BJ (cell line): ENCODE results near the gene INHBA. TPM values are rescaled to one million over a fixed set of nuclear protein-coding genes. Genes with fewer than 3 reads are reported as not detected.

Experiments
- CTCF ChIA-PET: fragments of 350-600 bp; formaldehyde crosslinking; extraction: SDS; loops from one replicate; lab custom pipeline; 2021; ENCODE audit warnings: antibody characterized with exemption, inconsistent platforms; lab: Yijun Ruan, JAX
- POLR2A ChIA-PET: fragments of 300-600 bp; sonication (Branson Sonifier 250); formaldehyde crosslinking; extraction: SDS; loops from one replicate; lab custom pipeline; 2021; ENCODE audit warnings: antibody characterized with exemption; lab: Charles Lee
- DNase-seq: peaks from one replicate; pipeline ENCODE4 v3.0.0-alpha.2; 2011; ENCODE audit warnings: low read depth
- H3K27me3 ChIP-seq: 2 replicates; pipeline ENCODE4 v1.6.0; 2011; ENCODE audit warnings: low read length; ENCODE audit not compliant: control insufficient read depth, insufficient read depth
- H3K36me3 ChIP-seq: 2 replicates; pipeline ENCODE4 v1.5.1; 2011; ENCODE audit warnings: low read length; ENCODE audit not compliant: control insufficient read depth, insufficient read depth
- H3K4me3 ChIP-seq: 2 replicates; pipeline ENCODE4 v1.5.1; 2011; ENCODE audit warnings: low read depth, mild to moderate bottlenecking, control low read depth, low read length
- polyA plus RNA-seq: library from polyadenylated mRNA; depleted of rRNA; stranded (reverse); fragments of >200 nt; gene quantifications from 2 replicates; pipeline ENCODE4 v1.2.3, GENCODE V29; 2011
- TF ChIP-seq, protein P1 (sequence below): IDR thresholded peaks from 2 replicates; pipeline ENCODE4 v1.5.1; 2011; ENCODE audit warnings: low read depth, mild to moderate bottlenecking, control low read depth, inconsistent platforms, low read length, moderate library complexity; ENCODE audit not compliant: insufficient read depth

Gene INHBA
- polyA plus RNA-seq, 1 experiment, result 33.4 TPM

DNA sequence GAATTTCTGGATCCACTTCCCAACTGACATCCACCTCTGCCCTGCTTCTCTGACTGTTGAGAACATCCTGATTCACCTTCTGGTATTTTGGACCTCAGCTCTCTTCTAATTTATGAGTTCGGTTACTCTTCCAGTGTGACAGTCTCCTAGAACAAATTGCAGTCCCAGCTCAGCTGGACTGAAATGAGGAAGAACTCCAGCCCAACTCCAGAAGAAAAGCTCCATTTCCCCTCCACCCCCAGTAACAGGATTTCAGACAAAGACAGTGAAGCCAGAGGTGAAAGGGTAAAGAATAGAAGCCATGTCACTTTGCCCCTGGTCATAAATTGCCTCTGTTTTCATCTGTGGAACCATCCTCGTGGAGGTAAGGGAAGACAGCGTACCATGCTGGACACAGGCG, 26.2 kb upstream of the INHBA start:
- H3K36me3 ChIP-seq, result no peaks in the 10 kb centered on the region
- CTCF ChIA-PET, result no interaction called here

DNA sequence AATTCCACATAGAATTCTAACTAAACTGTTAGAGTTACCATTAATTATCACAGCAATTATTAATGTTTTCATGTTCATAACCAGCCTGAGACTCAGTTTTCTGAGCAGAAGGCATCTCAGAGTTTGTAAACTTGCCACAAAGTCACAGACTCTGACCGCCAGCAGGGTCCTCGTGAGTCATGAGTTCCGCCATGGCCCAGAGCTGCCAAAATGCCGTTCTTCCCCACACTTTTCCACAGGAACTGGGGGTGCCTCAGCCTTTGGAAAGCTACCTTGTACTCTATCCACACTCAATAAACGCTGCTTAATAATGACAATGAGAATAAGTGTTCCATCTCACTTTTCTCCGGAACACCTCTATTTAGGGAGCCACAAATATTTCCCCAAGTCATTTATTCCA, 22.1 kb upstream of the INHBA start:
- Histone ChIP-seq H3K36me3 (no peaks in the 10 kb centered on the region), H3K27me3 (no peaks in the 10 kb centered on the region), H3K4me3 (no peak overlapping the region)
- ChIA-PET CTCF (interaction anchor here (1.2 kb wide), 1 partner anchor 9 kb away, joined by 4 read pairs; no protein-coding TSS in a partner anchor), POLR2A (no interaction called here)
- DNase-seq, result no peak
- TF ChIP-seq, protein P1, sequence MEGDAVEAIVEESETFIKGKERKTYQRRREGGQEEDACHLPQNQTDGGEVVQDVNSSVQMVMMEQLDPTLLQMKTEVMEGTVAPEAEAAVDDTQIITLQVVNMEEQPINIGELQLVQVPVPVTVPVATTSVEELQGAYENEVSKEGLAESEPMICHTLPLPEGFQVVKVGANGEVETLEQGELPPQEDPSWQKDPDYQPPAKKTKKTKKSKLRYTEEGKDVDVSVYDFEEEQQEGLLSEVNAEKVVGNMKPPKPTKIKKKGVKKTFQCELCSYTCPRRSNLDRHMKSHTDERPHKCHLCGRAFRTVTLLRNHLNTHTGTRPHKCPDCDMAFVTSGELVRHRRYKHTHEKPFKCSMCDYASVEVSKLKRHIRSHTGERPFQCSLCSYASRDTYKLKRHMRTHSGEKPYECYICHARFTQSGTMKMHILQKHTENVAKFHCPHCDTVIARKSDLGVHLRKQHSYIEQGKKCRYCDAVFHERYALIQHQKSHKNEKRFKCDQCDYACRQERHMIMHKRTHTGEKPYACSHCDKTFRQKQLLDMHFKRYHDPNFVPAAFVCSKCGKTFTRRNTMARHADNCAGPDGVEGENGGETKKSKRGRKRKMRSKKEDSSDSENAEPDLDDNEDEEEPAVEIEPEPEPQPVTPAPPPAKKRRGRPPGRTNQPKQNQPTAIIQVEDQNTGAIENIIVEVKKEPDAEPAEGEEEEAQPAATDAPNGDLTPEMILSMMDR, result no peak

More for the DNA sequence above, 26.2 kb upstream of the INHBA start:
- POLR2A ChIA-PET, result no interaction called here
- H3K27me3 ChIP-seq, result no peaks in the 10 kb centered on the region
- DNase-seq, result no peak
- H3K4me3 ChIP-seq, result no peak overlapping the region
- TF ChIP-seq, protein P1, result no peak

DNA sequence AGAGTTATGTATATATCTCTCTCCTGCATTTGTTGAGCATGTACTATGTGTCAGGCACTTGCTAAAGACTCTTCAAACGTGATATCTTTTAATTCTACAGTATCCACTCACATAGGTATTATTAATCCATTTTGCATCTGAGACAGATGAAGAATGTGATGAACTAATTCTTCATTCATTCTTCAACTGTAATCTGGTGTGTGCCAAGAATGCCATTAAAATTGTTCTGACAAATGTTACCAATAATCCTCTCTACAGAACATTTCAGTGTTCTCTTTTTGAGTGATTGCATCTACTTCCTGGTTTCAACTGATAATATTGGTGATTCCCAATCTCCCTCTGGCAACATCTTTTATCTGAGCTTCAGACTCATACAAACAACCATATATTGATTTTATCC, 18.0 kb upstream of the INHBA start:
- no peaks in the 10 kb centered on the region for H3K36me3 ChIP-seq
- ChIA-PET POLR2A (no interaction called here), CTCF (no interaction called here)
- H3K27me3 ChIP-seq, result no peaks in the 10 kb centered on the region; the same call in 1 of the 2 replicates
- DNase-seq, result no peak
- TF ChIP-seq, protein P1, result no peak
- no peak overlapping the region for H3K4me3 ChIP-seq

DNA sequence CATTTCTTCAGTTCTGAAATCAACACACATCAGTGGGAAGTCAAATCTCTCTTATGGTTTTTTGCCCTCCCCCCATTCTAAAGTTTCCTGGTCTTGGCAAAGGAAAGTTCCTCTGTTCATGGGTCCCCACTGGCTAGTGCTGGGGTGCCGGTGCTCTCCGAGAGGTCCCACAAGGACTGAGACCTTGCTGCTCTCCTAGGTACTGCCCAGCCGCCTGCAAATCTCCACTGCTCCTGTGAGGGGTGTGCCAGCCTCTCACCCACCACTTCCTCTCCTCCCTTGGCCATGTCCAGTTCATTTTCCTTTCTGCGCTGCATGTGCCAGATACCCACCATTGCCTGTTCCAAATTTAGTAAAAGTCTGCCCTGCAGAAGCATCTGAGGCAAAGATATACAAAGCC, 17.2 kb upstream of the INHBA start:
- no peaks in the 10 kb centered on the region for H3K36me3 ChIP-seq
- no peaks in the 10 kb centered on the region; the same call in 1 of the 2 replicates for H3K27me3 ChIP-seq
- ChIA-PET CTCF (no interaction called here), POLR2A (interaction anchor here (0.5 kb wide), 1 partner anchor 631 kb away, joined by 5 read pairs; no protein-coding TSS in a partner anchor)
- TF ChIP-seq, protein P1, result no peak
- DNase-seq, result no peak
- no peak overlapping the region for H3K4me3 ChIP-seq

DNA sequence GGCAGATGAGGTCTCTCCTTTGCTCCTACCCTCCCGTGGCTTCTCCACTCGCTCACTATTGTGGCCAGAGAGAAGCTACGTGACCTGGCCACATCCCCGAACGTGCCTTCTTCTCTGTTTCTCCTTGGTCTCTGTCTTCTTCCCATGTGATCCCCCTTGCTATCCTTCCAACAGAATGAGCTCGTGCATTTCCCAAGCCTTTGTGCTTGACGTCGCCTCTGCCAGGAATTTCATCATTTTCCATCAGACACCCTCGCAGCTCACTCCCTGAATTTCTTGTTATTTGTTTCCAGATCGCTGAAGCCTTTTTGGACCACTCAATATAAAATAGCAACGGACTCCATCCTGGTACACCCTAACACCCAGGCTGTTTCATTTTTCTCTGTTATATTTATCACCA, 13.8 kb upstream of the INHBA start:
- POLR2A ChIA-PET, result no interaction called here

More for the DNA sequence above, 13.8 kb upstream of the INHBA start:
- no peak for DNase-seq
- no peak overlapping the region for H3K4me3 ChIP-seq
- CTCF ChIA-PET, result interaction anchor here (1.1 kb wide), 1 partner anchor 850 kb away, joined by 3 read pairs; no protein-coding TSS in a partner anchor
- TF ChIP-seq, protein P1, result no peak
- H3K36me3 ChIP-seq, result no peaks in the 10 kb centered on the region
- no peaks in the 10 kb centered on the region; the same call in 1 of the 2 replicates for H3K27me3 ChIP-seq
